HCT116 (cell line): ENCODE data around the gene ELP5.

Experiments used
- CTCF ChIP-seq, 3 experiments: fragments of 200-600 bp in 1 of 3; sonication (generic) in 1 of 3; IDR thresholded peaks in 2 of 3; conservative IDR thresholded peaks in 1 of 3; 2 replicates each; pipeline ENCODE4 v1.5.1; 2012 to 2017; ENCODE audit warnings: low read depth in 2 of 3, low read length in 2 of 3, antibody characterized with exemption in 1 of 3, borderline replicate concordance in 1 of 3, control low read depth in 1 of 3, mild to moderate bottlenecking in 1 of 3, mixed read lengths in 1 of 3, mixed run types in 1 of 3, moderate library complexity in 1 of 3; ENCODE audit not compliant: insufficient read depth in 1 of 3
- EZH2 ChIP-seq: fragments of 200-600 bp; sonication (generic); IDR thresholded peaks from 2 replicates; pipeline ENCODE4 v1.6.1; 2017; ENCODE audit warnings: antibody characterized with exemption, mixed run types

- TF ChIP-seq CTCF (IDR thresholded peaks at IDR 0.05 in 2 of 3, conservative IDR thresholded peaks at IDR 0.05 in 1 of 3; ENCODE audit: borderline replicate concordance in 1 of 3, insufficient read depth in 1 of 3, low read depth in 2 of 3, low read length in 2 of 3) (peak in 1 of 3 experiments; percentile 9; a peak in 1 of 6 replicates), EZH2 (no peak)
These were observed 43.5 kb downstream of the ELP5 start for GRCh38 chr17:7295230-7296180.
